GM12878 (cell line): Measurements from ENCODE around the gene POLR1A.

Experiments used
- CREB1 ChIP-seq: IDR thresholded peaks from 2 replicates; pipeline ENCODE4 v1.6.1; 2012; ENCODE audit warnings: low read depth, mild to moderate bottlenecking, inconsistent platforms
- RFX5 ChIP-seq: IDR thresholded peaks from 2 replicates; pipeline ENCODE4 v1.6.1; 2011; ENCODE audit warnings: low read depth, low read length, improper control_type of control experiment

GRCh38 chr2:86000938-86001312 is 104.8 kb downstream of the POLR1A start:
- no peak for TF ChIP-seq CREB1
- TF ChIP-seq RFX5, result no peak
